ENCODE data around the gene MFGE8.

The MFGE8 gene

GRCh38 chr15:88904624-88905327, 8.4 kb downstream of the MFGE8 start:
- Histone ChIP-seq H3K4me2 (no peak overlapping the region), H3K4me3 (IDR thresholded peaks at IDR 0.05; ENCODE audit: insufficient read depth, low read depth, low read length) (no peak overlapping the region), H3K4me1 (ENCODE audit: low read depth, poor library complexity, severe bottlenecking) (peaks cover 8% of the 10 kb centered on the region), H3K27me3 (ENCODE audit: insufficient read depth, low read depth) (no peaks in the 10 kb centered on the region), H4K20me1 (ENCODE audit: insufficient read depth) (no peaks in the 10 kb centered on the region), H2AFZ (ENCODE audit: low read depth) (peak overlapping the region; percentile 31; the same call in 1 of the 2 replicates), H3K27ac (no peak overlapping the region), H3K79me2 (ENCODE audit: insufficient read depth, low read depth) (no peaks in the 10 kb centered on the region), H3K36me3 (ENCODE audit: insufficient read depth) (no peaks in the 10 kb centered on the region), H3K9ac (no peak overlapping the region)
- peak; percentile 95 for TF ChIP-seq CTCF (conservative IDR thresholded peaks at IDR 0.05; ENCODE audit: low read depth, low read length)

DNA sequence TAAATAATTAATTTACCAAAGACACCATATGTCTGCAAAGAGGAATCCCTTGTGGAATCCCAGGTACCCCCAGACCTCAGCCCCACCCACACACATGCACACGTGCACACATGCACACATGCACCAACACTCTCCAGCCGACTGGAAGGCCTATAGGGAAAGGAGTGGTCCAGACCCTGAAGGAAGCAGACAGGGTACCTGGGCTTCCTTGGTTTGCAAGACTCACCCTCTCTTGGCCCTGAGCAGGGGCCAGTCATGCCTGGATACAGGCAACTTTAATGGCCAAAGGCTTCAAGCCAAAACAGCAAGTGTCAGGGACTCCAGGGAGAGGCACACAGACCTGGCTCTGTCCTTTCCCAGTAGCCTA, 8.9 kb downstream of the MFGE8 start:
- H3K79me2 ChIP-seq (ENCODE audit: insufficient read depth, low read depth), result no peaks in the 10 kb centered on the region
- H3K36me3 ChIP-seq (ENCODE audit: insufficient read depth), result no peaks in the 10 kb centered on the region
- no peaks in the 10 kb centered on the region for H4K20me1 ChIP-seq (ENCODE audit: insufficient read depth)
- no peak overlapping the region for H3K27ac ChIP-seq
- H3K27me3 ChIP-seq (ENCODE audit: insufficient read depth, low read depth), result no peaks in the 10 kb centered on the region
- H3K4me1 ChIP-seq (ENCODE audit: low read depth, poor library complexity, severe bottlenecking), result peaks cover 8% of the 10 kb centered on the region
- no peak overlapping the region for H3K4me2 ChIP-seq
- H3K9ac ChIP-seq, result no peak overlapping the region
- TF ChIP-seq CTCF (conservative IDR thresholded peaks at IDR 0.05; ENCODE audit: low read depth, low read length), result no peak
- peak overlapping the region; percentile 31; the same call in 1 of the 2 replicates for H2AFZ ChIP-seq (ENCODE audit: low read depth)
- H3K4me3 ChIP-seq (IDR thresholded peaks at IDR 0.05; ENCODE audit: insufficient read depth, low read depth, low read length), result no peak overlapping the region

- H3K36me3 ChIP-seq (ENCODE audit: insufficient read depth), result no peaks in the 10 kb centered on the region
- H2AFZ ChIP-seq (ENCODE audit: low read depth), result no peak overlapping the region
- no peak overlapping the region for H3K4me3 ChIP-seq (IDR thresholded peaks at IDR 0.05; ENCODE audit: insufficient read depth, low read depth, low read length)
- no peaks in the 10 kb centered on the region for H4K20me1 ChIP-seq (ENCODE audit: insufficient read depth)
- H3K79me2 ChIP-seq (ENCODE audit: insufficient read depth, low read depth), result no peaks in the 10 kb centered on the region
- no peak for TF ChIP-seq CTCF (conservative IDR thresholded peaks at IDR 0.05; ENCODE audit: low read depth, low read length)
- H3K9ac ChIP-seq, result no peak overlapping the region
- no peak overlapping the region for H3K27ac ChIP-seq
- no peaks in the 10 kb centered on the region for H3K27me3 ChIP-seq (ENCODE audit: insufficient read depth, low read depth)
- H3K4me2 ChIP-seq, result no peak overlapping the region
- peaks cover 9% of the 10 kb centered on the region for H3K4me1 ChIP-seq (ENCODE audit: low read depth, poor library complexity, severe bottlenecking)
These were observed 10.3 kb downstream of the MFGE8 start for GRCh38 chr15:88902846-88903245.

GRCh38 chr15:88902221-88902835, 10.9 kb downstream of the MFGE8 start:
- Histone ChIP-seq H3K27me3 (ENCODE audit: insufficient read depth, low read depth) (no peaks in the 10 kb centered on the region), H2AFZ (ENCODE audit: low read depth) (no peak overlapping the region), H4K20me1 (ENCODE audit: insufficient read depth) (no peaks in the 10 kb centered on the region), H3K36me3 (ENCODE audit: insufficient read depth) (no peaks in the 10 kb centered on the region), H3K9ac (no peak overlapping the region), H3K4me3 (IDR thresholded peaks at IDR 0.05; ENCODE audit: insufficient read depth, low read depth, low read length) (no peak overlapping the region), H3K79me2 (ENCODE audit: insufficient read depth, low read depth) (no peaks in the 10 kb centered on the region), H3K4me2 (no peak overlapping the region), H3K4me1 (ENCODE audit: low read depth, poor library complexity, severe bottlenecking) (peaks cover 13% of the 10 kb centered on the region), H3K27ac (no peak overlapping the region)
- TF ChIP-seq CTCF (conservative IDR thresholded peaks at IDR 0.05; ENCODE audit: low read depth, low read length), result no peak
